8988T (cell line): ENCODE results near the gene TFB2M.
"Not testable (repeated sequence)": the region's sequence is repeated elsewhere in the genome, so short reads cannot be mapped to it uniquely, and the experiment has no call there.

Source experiments
- DNase-seq: peaks from one replicate; pipeline ENCODE4 v3.0.0; 2011

The TFB2M gene, protein sequence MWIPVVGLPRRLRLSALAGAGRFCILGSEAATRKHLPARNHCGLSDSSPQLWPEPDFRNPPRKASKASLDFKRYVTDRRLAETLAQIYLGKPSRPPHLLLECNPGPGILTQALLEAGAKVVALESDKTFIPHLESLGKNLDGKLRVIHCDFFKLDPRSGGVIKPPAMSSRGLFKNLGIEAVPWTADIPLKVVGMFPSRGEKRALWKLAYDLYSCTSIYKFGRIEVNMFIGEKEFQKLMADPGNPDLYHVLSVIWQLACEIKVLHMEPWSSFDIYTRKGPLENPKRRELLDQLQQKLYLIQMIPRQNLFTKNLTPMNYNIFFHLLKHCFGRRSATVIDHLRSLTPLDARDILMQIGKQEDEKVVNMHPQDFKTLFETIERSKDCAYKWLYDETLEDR

DNA sequence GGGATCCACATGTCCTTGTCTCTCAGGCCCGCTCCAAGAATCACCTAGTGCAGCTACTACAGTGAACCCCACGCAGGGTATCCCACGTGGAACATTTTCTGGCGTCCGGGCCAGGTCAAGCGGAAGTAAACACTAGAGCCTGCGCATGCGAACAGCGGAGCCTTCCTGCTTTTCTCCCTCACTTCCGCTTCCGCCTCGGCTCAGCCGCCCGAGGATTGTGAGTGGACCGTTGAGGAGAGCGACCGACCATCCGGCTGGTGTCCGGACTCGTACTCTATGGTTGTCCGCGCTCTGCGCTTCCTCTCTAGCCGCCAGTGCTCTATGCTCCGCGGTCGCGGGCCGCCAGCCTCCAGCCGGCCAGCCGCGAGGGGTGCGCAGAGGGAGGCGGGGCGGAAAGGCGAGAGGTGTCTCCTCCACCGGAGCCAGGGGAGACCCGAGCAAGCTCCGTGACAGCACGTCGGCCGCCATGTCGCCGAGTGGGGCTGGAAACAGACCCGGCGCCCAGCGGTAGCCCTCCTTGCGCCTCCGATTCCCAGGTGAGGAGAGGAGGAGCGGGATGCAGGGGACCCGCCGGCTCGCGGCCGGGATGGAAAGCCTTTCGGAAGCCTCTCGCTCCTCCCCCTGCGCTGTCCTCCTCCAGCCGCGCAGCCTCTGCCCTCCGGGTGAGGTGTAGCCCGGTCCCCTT lies at the start of gene TFB2M, which contains the start of gene CNST:
Gene TFB2M (minus strand): TSS at position 134 of the 685 bp plus-strand sequence. CDS start 123 bp downstream, at position 11.
Gene CNST (plus strand): TSS at position 329 of the 685 bp plus-strand sequence. CDS start 25,107 bp downstream, outside the sequence.
- peak; percentile 50 for DNase-seq

DNA sequence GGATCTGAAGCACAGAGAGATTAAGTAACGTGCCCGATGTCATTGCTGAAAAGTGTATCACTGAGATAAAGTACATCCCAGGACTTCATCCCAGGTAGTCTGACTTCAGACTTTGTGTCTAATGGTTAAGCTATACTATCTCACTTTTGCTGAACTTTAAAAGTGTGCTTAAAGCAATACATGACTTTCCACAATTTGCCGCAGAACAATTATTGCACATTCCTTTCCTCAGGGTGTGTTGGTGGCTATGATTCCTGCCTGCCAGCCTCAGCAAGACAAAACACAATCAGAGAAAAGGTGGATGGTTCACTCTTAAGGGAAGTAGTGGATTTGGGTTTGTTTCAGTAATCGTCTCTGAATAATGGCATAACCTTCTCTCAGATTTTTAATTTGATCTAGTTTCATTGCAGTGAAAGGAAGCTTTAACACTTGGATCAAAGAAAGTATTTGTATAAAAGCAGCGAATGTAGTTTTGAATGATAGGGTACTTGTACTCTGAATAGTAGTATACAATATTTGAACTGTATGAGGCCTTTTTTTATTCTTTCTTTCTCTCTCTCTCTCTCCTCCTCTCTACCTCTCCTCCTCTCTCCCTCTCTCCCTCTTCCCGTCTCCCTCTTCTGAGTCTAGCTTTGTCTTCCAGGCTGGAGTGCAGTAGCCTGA lies 47.2 kb upstream of the TFB2M start:
- no peak for DNase-seq

DNA sequence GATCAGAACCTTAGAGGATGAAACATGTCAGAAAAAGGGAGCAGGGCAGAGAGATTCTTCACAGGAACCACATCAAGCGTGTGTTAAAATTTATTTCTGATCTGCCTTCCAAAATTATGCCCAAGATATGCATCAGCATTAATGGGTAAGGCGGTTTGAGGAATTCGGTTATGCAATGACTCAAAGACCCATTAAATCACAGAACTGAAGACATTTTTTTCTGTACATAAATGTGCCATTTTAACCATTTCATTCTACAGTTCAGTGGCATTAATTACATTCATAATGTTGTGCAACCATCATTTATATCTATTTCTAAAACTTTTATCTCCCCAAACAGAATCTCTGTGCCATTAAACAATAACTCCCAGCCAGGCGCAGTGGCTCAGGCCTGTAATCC lies 43.6 kb upstream of the TFB2M start:
- DNase-seq, result no peak

DNA sequence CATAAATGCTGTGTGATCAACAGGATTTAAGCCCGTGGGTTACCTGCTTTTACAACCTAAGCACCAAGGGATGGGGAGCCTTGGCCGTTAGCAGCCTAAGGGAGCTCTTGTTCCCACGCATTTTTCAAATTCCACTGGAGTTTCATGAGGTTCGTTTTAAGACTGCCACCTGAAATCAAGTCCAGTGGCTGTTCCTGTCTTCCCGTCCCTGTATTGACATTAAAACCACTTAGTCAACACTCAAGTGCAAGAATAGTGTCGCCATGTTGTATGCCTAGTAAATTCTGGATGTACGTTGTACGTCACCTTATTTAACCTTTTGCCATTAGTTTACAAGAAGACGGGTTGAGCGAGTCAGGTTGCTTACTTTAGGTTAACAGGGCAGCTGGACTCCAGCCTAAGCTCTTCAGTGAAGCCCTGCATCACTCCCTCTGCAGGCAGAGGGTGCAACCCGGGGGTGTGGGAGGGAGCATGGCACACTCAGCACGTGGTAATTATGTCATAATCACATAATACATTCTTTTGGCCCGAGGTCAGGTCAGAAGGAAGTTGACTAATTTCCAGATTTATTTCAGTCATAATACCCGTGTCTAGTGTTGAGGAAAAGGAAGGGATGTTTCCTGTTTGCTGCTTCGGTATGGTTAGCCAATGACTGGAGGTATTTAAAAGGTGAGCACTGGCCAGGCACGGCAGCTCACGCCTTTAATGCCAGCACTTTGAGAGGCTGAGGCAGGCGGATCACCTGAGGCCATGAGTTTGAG lies 42.7 kb upstream of the TFB2M start:
- peak; percentile 49 for DNase-seq

DNA sequence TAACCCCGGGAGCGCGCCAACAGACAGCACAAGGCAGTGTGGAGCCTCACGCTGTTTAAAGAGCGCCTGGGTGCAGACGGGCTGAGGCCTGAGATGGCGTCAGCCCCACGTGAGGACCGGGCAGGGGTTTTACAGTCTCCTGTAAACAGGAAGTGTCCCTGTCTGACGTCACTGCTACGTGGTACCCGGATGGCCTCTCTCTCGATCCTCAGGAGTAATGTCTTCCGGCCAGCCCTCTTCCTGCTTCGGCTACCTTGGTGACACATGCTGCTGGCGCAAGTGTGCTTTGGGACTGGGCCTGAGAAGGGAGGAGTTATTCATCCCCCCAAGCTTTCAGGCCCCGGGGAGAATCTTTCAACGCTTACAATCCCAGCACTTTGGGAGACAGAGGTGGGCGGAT lies 41.4 kb upstream of the TFB2M start:
- no peak for DNase-seq

DNA sequence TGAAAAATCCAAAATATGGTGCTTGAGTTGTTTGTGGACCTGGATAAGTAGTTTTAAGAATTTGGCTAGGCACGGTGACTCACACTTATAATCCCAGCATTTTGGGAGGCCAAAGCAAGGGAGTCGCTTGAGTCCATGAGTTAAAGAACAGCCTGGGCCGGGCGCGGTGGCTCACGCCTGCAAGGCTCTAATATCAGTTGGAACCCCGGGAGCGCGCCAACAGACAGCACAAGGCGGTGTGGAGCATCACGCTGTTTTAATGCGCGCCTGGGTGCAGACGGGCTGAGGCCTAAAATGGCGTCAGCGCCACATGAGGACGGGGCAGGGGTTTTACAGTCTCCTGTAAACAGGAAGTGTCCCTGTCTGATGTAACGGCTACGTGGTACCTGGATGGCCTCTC lies 39.2 kb upstream of the TFB2M start:
- not testable (repeated sequence) for DNase-seq

DNA sequence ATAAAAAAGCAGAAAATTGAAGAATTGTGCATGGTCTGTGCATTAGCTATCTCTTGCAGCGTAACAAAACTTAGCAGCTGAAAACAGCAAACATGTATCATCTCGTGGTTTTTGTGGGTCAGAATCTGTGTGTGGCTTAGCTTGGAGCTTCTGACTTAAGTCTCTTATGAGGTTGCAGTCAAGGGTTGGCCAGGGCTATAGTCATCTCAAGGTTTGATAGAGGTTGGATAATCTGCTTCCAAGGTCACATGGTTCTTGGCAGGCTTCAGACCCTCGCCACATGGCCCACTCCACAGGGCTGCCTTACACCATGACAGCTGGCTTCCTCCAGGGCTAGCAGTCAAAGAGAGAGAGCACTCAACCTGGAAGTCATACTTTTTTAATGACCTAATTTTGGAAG lies 36.1 kb upstream of the TFB2M start:
- DNase-seq, result no peak

DNA sequence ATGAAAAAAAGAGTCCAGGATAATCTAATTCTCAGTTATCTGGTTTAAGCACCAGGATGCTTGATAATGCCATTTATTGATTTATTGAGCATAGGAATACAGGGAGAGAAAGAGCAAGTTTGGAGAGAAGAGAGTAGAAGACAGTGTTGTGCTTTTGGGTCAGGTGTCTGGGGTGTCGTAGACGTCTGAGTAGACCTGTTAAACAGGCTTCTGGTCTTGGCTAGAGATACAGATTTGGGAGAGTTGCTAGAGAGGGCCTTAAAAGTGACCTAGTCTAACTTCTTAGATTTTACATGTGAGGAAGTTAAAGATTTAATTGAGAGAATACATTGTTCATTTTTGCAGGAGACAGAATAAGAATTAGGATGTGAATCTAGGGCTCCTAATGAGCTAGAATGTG lies 34.5 kb upstream of the TFB2M start:
- no peak for DNase-seq

DNA sequence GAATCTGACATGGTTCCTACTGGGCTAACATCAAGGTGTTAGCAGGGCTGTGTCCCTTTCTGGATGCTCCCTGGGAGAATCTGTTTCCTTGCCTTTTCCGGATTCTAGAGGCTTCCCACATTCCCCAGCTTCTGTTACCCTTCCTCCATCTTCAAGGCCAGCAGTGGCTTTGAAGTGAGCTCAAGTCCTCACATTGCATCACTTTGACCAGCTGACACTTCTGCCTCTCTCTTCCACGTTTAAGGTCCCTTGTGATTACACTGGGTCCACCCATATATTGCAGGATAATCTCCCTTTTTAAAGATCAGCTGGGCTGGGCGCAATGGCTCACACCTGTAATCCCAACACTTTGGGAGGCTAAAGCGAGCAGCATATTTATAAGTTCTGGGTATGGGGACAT lies 33.3 kb upstream of the TFB2M start:
- no peak for DNase-seq

DNA sequence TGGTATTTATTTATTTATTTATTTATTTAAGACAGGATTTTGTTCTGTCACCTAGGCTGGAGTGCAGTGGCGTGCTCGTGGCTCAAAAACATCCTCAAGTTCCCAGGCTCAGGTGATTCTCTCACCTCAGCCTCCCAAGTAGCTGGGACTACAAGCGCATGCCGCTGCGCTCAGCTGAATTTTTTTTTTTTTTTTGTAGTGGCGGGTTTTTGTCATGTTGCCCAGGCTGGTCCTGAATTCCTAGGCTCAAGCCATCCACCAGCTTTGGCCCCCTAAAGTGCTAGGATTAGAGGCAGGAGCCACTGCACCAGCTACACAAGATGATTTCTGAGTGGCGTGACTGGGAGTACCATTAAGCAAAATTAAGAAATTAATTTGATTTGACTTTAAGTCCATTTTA lies 31.9 kb upstream of the TFB2M start:
- no peak for DNase-seq

DNA sequence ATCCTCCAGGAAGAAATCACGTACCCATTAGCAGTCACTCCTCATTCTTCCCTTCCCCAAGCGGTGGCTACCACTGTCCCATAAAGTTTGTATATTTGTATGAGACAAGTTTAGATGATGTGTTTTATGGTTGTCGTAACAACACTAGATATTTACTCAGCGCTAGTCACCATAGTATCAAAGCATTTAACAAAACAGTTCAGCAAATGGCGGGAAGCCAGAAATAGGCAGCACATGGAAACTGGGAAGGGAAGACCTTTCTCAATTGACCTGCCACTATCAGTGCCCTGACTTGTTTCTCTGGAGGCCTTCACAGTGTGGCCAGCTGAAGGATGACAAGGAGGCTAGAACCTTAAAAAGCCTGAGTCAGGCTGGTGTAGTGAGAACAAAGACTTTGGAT lies 31.3 kb upstream of the TFB2M start:
- DNase-seq, result no peak

DNA sequence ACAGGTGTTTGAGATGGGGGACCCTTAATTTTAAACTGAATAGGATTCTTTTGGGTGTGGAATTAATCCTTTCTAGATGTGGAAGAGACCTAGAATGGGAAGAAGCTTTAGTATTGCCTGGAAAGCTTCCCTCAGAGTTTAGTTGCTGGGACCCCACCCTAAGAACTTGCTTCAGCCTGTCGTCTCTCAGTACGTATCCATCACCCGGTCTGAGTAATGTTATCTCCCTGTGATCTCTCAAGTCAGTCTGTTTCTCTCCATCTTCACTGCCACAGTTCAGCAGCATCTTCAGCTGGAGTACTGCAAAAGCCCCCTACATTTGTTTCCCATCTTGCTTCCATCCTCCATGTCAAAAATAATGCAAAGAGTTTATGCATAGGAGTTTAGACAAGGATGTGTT lies 29.1 kb upstream of the TFB2M start:
- no peak for DNase-seq

DNA sequence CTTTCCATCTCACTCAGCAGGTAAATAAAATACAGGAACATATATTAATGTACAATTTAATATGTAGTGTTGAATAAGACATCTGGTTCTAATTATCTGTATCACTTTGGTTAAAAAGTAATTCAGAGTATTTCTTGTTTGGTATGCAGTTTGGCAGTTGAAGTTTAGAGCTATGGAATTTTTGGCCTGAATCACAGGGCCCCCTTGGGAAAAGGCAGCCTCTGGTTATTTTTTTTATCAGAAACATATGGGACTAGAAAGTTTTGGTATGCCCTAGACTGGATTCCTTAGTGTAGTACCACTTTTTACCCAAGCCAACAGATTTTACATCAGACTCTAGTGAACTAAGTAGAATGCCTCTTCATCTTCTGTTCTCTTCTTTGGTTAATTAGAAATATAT lies 26.6 kb upstream of the TFB2M start:
- DNase-seq, result no peak

DNA sequence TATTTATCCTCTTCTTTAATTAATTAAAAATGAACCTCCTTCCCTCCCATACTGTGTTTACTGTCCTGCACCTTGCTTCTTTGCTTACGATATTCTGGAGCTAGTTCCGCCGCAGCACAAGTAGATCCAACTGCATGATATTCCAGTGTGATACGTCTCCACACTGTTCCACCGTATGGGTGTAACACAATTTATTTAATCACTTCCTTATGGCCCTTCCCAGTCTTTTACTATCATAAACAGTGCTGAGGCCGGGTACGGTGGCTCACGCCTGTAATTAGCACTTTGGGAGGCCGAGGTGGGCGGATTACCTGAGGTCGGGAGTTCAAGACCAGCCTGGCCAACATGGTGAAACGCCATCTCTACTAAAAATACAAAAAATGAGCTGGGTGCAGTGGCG lies 25.9 kb upstream of the TFB2M start:
- no peak for DNase-seq

DNA sequence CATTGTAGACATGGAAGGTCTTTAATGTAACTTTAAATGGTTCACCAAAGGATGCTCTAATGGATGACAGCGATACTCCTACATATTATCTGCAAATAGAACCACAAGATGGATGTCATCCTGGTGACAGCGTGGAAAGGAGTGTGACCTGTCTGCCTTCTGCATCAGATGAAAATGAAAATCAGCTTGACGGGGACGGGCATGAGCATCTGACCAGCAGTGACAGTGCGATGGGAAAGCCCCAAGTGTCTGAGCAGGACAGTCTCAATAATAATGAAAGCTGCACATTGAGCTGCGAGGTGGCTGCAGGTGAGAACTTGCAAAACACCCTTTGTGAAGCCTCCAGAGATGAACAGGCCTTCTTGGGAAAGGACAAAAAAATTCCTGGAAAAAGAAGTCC lies 25.4 kb upstream of the TFB2M start:
- DNase-seq, result no peak

DNA sequence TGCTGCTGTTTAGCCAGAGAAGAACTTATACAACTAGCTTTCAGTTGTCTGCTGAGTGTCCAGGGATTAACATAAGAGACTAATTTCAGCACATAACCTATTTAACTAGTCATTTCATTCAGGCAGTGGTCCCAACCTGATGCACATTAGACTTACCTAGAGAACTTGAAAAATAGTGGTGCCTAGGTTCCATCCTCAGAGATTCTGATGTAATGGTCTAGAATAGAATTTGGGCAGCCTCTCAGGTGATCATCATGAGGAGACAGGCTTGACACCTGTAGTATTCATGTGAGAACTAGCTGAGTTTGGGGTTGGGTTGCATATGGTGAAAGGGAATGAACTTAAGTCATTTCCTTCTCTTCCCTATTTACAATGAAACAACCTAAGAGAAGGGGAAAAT lies 25.0 kb upstream of the TFB2M start:
- DNase-seq, result no peak

DNA sequence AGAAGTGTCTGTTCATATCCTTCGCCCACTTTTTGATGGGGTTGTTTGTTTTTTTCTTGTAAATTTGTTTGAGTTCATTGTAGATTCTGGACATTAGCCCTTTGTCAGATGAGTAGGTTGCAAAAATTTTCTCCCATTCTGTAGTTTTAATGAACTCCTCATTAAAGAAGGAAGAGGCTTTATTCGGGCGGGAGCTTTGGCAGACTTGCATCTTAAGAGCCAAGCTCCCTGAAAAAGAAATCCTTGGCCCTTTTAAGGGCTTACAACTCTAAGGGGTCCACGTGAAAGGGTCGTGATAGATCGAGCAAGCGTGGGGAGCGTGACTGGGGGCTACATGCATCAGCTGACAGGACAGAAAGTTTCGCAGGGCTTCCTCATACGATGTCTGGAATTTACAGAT lies 23.9 kb upstream of the TFB2M start:
- not testable (repeated sequence) for DNase-seq

DNA sequence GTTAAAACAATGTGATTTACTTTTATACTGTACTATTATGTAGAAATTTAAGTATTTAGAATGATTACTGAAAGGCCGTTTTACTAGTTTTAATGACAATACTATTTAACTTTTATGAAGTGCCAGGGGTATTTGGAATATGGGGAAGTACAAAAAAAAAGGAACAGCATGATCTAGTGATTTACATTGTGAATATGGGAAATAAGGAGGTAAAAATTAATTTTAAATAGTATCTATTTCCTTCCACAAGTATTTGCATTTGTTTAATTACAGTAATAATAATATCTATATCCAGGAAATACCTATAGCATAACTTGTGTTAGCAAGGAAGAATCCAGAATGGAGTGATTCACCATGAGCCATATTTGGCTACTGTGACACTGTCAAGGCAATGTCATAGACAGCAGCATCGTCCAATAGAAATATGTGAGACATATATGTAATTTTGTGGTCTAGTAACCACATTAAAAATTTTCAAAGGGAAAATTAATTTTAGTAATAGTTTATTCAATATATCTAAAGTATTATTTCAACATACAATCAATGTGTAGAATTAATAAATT lies 22.2 kb upstream of the TFB2M start:
- DNase-seq, result no peak

DNA sequence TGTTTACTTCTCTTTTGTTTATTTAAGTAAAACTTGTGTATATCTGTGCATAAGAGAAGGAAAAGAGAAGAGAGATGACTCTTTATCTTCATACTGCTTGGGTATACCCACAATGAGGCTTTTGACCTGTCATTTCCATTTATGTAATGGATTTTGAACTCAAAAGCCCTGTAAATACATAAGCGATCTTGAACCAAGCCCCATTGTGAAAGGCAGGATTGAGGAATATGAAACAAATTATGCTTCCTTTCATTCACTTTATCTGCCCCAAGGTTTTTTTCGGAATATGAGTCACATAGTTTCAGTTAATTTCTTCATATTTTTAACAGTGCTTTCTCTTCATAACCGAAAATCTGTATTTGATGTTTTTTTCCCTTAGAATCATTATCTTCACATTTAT lies 21.5 kb upstream of the TFB2M start:
- DNase-seq, result no peak

DNA sequence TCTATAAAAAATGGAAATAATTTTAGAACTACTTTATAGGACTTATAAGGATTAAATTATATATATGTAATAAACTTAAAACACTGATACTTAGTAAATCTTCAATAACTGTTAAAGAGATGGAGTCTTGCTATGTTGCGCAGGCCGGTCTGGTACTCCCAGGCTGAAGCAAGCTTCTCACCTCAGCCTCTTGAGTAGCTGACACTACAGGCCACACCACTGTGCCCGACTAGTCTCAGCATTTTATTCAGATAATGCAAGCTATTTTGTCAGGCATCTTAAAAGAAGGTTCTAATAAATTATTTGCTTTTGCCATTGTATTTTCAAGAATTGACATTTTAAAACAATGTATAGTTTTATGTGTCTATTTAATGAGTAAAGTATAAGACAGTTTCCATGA lies 21.0 kb upstream of the TFB2M start:
- DNase-seq, result no peak

DNA sequence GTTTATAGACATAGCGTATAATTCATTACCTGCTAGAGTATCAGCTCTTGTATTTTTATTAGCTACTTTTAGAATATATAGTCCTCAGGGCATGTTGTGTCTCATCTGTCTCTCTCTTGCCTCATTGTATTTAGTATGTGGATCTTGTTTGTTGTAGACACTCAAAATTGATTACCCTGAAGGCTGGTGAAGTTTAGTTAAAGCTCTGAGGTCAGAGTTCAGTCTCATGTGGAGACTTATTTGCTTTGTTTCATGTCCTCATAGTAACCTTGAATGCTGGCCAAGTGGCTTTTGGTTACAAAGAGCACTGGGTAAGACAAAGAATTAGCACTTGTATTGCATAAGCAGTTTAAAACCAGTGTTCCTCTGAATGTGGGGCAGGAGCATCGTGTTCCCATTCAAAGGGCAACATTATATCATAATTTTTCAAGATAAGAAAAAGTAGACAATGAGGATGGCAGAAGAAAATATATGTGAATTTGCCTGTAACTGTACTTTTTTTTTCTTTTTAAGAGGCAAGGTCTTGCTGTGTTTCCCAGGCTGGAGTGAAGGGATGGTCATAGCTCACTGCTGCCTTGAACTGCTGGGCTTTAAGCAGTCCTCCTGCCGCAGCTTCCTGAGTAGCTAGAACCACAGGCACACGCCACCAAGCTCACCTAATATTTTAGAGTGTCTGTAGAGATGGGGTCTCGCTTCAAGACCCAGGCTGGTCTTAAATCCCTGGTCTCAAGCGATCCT lies 17.6 kb upstream of the TFB2M start:
- no peak for DNase-seq

DNA sequence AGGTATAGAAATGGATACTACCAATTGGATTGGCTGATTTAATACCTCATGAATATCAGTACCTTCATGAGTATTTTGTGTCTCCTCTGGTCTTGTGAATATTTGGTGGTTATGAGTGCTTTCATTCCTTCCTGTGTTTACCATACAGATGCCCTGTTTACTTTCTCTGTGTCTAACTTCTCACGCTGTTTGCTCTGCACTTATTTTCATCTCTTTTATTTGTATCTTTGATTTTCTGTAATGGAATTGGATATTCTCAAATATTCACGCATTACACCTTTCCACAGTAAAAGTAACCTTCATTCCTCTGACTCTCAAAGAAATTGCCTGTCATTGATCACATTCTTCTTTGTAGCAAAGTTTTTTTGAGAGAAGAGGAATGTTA lies 17.0 kb upstream of the TFB2M start:
- no peak for DNase-seq
